GM21529 (cell line): ENCODE measurements around the gene CARMIL1.

Source experiments
- ATAC-seq: cut with Tn5 transposase; IDR thresholded peaks from one replicate; pipeline ENCODE4 v1.9.1; 2021; ENCODE audit not compliant: unreplicated experiment

The CARMIL1 gene

DNA sequence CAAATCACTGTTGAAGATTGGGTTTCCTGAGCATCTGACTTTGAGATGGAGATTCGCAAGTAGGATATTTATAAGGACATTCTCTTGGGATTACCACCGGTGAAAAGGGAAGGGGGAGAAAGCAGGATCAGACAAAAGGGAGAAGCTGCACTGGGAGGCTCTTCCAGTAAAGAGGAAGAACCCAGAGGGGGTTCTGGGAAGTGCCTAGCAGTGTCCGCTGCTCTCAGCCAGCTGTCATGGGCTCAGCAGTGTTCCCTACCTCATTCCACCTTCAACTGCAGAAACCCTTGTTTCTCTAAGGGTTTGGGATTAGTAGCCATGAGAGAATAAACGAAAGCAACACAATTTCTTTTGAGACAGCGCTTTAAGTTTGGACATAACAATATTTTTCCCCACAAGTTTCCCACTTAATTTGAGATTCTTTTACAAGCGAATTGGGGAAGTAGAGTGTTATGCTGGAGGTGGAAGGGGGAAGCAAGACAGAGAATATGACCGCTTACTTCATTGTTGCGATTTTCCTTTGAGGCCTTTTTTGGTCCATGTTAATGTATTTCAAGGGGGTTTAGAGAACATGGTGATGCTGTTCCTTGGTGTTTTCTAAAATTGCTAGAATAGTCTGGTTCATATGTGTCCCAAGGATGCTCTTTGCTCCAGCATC is 218.3 kb downstream of the CARMIL1 start:
- ATAC-seq, result no peak

DNA sequence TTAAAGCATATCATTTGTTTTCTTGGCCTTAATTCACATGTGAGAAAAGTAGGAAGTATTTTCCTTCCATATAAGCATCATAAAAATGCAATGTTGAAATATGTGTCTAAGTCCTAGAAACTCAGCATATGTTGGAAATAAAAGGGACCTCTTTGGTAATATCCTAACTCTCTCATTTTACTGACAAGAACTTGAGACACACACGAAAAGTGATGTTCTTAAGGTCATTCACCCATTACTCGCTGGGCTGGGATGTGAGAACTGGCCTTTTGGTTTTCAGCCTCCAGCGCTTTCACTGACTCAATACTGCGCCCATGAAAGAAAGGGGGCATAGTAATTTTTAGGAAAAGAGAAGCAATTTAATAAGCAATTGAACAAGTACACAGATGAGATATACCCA is 219.3 kb downstream of the CARMIL1 start:
- ATAC-seq, result no peak

GRCh38 chr6:25499615-25500235 is 220.6 kb downstream of the CARMIL1 start:
- ATAC-seq, result no peak

DNA sequence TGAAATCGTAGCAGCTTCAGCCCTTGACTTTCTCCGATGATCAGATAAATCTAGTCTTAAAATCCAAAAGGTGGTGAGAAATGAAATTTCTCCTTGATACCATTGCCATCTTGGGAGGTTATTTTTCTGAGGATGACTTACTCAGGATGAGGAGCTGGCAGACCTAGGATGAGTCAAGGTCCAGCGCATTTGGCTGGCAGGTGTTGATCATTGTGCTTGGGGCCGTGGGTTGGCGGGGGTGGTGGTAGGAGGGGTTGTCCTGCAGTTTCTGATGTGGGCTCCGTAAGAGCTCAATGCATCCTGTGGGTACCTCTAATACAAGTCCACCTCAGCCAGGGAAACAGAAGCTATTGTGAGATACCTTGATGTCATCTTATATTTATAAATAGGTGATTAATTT is 224.5 kb downstream of the CARMIL1 start:
- ATAC-seq, result no peak

DNA sequence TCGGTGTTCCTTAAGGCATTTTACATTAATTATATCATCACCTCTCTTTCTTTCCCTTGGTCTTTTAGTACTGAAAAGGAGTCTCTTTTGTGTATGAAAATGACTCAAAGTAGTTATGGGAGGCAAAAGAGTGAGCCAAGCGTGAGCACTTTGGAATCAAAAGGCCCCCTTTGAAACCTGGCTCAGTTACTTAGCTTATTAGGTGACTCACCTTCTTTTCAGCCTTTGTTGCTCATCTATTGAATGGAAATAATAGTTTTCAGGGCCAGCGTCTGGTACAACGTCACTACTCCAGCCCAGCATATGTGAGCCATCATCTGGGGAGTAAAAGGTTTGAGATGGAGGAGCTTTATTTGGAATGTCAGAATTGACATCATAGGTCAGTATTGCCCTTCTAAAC is 225.5 kb downstream of the CARMIL1 start:
- no peak for ATAC-seq

- no peak for ATAC-seq
Measured at GRCh38 chr6:25506020-25506419, 226.8 kb downstream of the CARMIL1 start.

GRCh38 chr6:25508051-25508450 is 228.9 kb downstream of the CARMIL1 start:
- ATAC-seq, result no peak

GRCh38 chr6:25511376-25511775 is 232.2 kb downstream of the CARMIL1 start:
- no peak for ATAC-seq

- ATAC-seq, result no peak
Measured at GRCh38 chr6:25512560-25512959, 233.4 kb downstream of the CARMIL1 start.

DNA sequence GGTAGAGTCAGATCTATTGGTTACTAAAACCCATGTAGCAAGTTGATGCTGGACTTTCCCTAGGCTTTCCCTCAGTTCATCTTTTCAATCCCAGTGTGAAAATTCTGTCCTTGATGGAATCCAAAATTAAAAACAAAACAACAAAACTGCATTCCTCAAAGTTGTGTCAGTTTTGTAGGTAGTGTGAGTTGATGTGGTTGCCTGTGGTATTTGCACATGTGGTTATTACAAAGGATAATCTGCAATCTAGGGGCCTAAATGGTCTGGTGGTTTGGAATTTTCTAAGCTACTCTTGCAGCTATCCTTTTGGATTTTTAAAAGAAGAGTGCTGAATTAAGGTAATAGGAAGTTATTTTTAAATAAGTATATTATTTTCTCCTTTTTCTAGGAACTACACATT is 240.7 kb downstream of the CARMIL1 start:
- ATAC-seq, result no peak

DNA sequence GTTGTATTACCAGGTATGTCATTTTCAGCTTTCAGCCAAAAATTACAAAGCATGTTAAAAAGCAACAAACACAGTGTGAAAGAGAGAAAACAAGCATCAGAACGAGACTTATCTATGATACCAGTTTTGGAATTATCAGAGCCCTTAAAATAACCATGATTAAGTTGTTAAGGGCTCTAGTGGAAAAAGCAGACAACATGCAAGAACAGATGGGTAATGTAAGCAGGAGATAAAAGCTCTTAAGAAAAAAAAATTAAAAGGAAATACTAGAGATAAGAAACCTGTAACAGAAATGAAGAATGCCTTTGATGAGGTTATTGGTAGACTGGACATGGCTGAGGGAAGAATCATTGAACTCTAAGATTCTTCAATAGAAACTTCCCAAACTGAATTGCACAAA is 245.4 kb downstream of the CARMIL1 start:
- no peak for ATAC-seq

GRCh38 chr6:25525078-25525477 is 245.9 kb downstream of the CARMIL1 start:
- ATAC-seq, result no peak

GRCh38 chr6:25534942-25535631 is 255.9 kb downstream of the CARMIL1 start:
- ATAC-seq, result no peak

- no peak for ATAC-seq
Measured at GRCh38 chr6:25535632-25536225, 256.6 kb downstream of the CARMIL1 start.

DNA sequence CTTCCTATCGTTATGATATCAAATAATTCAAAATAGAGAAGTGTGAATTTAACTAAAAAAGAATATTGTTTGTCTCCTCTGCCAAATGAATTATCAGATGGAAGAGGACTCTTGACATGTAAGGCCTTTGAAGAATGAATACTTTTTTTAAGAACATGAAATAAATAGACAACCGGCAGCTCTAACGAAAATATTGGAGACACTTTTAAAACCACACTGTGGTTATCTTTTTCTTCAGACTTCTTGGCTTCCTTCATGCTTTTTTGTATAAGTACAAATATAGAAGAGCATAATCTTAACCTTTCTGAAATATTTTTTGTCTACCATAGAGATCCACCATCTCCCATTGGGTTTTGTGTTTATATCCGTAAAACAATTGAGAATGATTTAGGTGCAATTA is 257.6 kb downstream of the CARMIL1 start:
- no peak for ATAC-seq

- ATAC-seq, result no peak
Measured at GRCh38 chr6:25537349-25538018, 258.3 kb downstream of the CARMIL1 start.

- no peak for ATAC-seq
Measured at GRCh38 chr6:25541228-25541627, 262.1 kb downstream of the CARMIL1 start.

- no peak for ATAC-seq
Measured at GRCh38 chr6:25542984-25543910, 264.1 kb downstream of the CARMIL1 start.

GRCh38 chr6:25544833-25545232 is 265.7 kb downstream of the CARMIL1 start:
- no peak for ATAC-seq

DNA sequence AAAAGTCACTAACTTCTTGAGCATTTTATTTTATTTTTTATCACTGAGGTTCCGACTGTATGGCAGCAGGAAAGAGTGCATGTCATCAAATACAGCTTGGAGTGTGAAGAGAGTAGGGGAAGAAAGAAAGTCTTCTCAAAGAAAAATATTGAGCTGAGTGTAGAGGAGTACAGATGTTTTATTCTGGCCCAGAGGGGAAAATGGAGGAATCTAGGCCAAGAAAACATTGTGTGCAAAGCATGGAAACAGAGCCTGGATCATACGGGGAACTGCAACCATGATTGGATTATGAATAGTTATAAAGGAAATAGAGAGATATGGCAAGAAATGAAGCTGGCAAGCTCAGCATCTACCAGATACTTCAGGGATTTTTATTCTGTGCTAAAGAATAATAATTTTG is 268.6 kb downstream of the CARMIL1 start:
- ATAC-seq, result no peak
